ENCODE data around the gene CBR1.

DNA sequence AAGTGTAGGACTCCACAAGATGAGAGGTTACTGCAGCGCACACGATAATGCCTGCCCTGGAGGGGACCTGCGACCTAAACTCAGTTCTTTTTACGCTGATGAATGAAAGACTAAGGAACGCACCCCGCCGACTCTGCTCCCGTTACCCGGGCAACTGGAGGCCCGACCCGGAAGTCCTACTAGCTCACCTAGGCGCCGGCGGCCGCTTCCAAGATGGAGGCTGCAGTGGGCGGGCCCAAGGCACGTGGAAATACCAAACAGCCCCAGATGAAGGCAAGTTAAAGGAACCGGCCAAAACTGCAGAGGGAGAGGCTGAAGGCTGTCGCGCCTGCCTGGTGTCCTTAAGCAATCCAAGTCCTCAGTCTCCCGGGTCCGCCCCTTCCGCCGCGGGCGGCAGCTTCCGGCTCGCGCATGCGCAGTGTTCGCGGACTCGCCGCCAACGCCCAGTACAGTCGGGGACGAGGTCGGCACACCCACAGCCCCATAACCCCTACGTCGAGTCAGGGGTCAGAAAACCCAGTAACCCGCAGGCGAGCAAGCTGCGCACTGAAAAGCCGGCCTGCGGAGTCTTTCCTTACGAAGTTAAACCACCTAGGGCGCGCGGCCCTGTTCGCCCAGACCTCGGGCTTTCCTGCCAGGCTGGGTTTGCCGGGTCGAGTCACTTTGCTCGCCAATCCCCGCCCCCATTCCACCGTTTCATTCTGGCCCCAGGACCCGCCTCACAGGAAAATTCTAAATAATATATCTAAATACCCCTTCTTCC lies 9.5 kb upstream of the CBR1 start, which contains the start of gene SETD4:
- TF ChIP-seq CTCF (IDR thresholded peaks at IDR 0.05; ENCODE audit: insufficient read depth, low read depth, low read length) (no peak), EZH2 (IDR thresholded peaks at IDR 0.05; ENCODE audit: insufficient read depth, low read length) (no peak)

Data from astrocyte (in vitro differentiated cells and primary cell).